SH-SY5Y (cell line): Measurements from ENCODE around the gene AFF1.

Experiments used
- GATA2 ChIP-seq: IDR thresholded peaks from 2 replicates; pipeline ENCODE4 v1.6.1; 2011; ENCODE audit warnings: mild to moderate bottlenecking, low read depth, low read length
- GATA3 ChIP-seq: IDR thresholded peaks from 2 replicates; pipeline ENCODE4 v1.6.1; 2011; ENCODE audit warnings: low read depth, mild to moderate bottlenecking, low read length, moderate library complexity

- TF ChIP-seq GATA2 (no peak), GATA3 (no peak)
Observed at GRCh38 chr4:87030755-87031441, 96.1 kb downstream of the AFF1 start.
